Parathyroid adenoma (tissue), 2 donors: Measurements from ENCODE around the gene C12orf76.
"Not testable (repeated sequence)": the region's sequence is repeated elsewhere in the genome, so short reads cannot be mapped to it uniquely, and the experiment has no call there.

ENCODE experiments used
- H2AFZ ChIP-seq: fragments of 300-600 bp; sonication (generic); one replicate; pipeline ENCODE4 v1.7.0; 2017; ENCODE audit warnings: antibody characterized with exemption, mild to moderate bottlenecking
- H3K27ac ChIP-seq: fragments of 300-600 bp; sonication (generic); one replicate; pipeline ENCODE4 v1.7.0; 2017
- H3K27me3 ChIP-seq: fragments of 300-600 bp; sonication (generic); one replicate; pipeline ENCODE4 v1.7.0; 2017; ENCODE audit warnings: low read length; ENCODE audit not compliant: control insufficient read depth, insufficient read depth
- H3K36me3 ChIP-seq: fragments of 300-600 bp; sonication (generic); one replicate; pipeline ENCODE4 v1.7.0; 2017; ENCODE audit warnings: low read length; ENCODE audit not compliant: control insufficient read depth, insufficient read depth
- H3K4me1 ChIP-seq: fragments of 300-600 bp; sonication (generic); one replicate; pipeline ENCODE4 v1.7.0; 2017; ENCODE audit warnings: control low read depth
- H3K4me2 ChIP-seq: fragments of 300-600 bp; sonication (generic); one replicate; pipeline ENCODE4 v1.7.0; 2017; ENCODE audit warnings: low read length
- H3K4me3 ChIP-seq: fragments of 300-600 bp; sonication (generic); one replicate; pipeline ENCODE4 v1.7.0; 2017; ENCODE audit warnings: low read depth, low read length
- H3K79me2 ChIP-seq: fragments of 300-600 bp; sonication (generic); one replicate; pipeline ENCODE4 v1.7.0; 2017; ENCODE audit warnings: control low read depth
- H3K9ac ChIP-seq: fragments of 300-600 bp; sonication (generic); one replicate; pipeline ENCODE4 v1.7.0; 2017; ENCODE audit warnings: mild to moderate bottlenecking
- H3K9me3 ChIP-seq: fragments of 300-600 bp; sonication (generic); one replicate; pipeline ENCODE4 v1.7.0; 2017; ENCODE audit warnings: low read length; ENCODE audit not compliant: control insufficient read depth
- TF ChIP-seq, protein P1 (sequence below): fragments of 300-600 bp; sonication (generic); IDR thresholded peaks from one replicate; pipeline ENCODE4 v1.7.0; 2017; ENCODE audit warnings: antibody characterized with exemption, mild to moderate bottlenecking
- donor health status: primary hyperparathyroidism.

C12orf76 gene

GRCh38 chr12:110071967-110072366 is 23.6 kb upstream of the C12orf76 start:
- H2AFZ ChIP-seq: no peak overlapping the region
- no peaks in the 10 kb centered on the region for H3K9me3 ChIP-seq
- no peak overlapping the region for H3K27ac ChIP-seq
- no peak overlapping the region for H3K4me2 ChIP-seq
- H3K9ac ChIP-seq: no peak overlapping the region
- H3K27me3 ChIP-seq: no peaks in the 10 kb centered on the region
- TF ChIP-seq, protein P1, sequence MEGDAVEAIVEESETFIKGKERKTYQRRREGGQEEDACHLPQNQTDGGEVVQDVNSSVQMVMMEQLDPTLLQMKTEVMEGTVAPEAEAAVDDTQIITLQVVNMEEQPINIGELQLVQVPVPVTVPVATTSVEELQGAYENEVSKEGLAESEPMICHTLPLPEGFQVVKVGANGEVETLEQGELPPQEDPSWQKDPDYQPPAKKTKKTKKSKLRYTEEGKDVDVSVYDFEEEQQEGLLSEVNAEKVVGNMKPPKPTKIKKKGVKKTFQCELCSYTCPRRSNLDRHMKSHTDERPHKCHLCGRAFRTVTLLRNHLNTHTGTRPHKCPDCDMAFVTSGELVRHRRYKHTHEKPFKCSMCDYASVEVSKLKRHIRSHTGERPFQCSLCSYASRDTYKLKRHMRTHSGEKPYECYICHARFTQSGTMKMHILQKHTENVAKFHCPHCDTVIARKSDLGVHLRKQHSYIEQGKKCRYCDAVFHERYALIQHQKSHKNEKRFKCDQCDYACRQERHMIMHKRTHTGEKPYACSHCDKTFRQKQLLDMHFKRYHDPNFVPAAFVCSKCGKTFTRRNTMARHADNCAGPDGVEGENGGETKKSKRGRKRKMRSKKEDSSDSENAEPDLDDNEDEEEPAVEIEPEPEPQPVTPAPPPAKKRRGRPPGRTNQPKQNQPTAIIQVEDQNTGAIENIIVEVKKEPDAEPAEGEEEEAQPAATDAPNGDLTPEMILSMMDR: no peak
- no peak overlapping the region for H3K4me3 ChIP-seq
- no peaks in the 10 kb centered on the region for H3K4me1 ChIP-seq
- H3K79me2 ChIP-seq: no peaks in the 10 kb centered on the region
- H3K36me3 ChIP-seq: no peaks in the 10 kb centered on the region

DNA sequence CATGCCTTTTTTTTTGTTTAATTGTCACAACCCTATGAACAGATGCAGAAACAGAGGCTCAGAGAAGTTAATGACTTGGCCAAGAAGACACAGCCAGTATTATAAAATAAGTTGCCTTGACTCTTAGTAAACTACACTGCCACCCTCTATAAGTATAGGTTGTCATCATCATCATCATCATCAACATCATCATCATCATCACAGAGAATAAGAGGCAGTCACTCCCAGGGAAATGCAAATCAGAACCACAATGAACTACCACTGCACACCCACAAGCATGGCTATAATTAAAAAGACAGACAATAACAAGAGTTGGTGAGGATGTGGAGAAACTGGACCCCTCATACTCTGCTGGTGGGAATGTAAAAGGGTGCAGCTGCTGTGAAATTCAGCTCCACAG is 23.2 kb upstream of the C12orf76 start:
- no peak overlapping the region for H2AFZ ChIP-seq
- no peak overlapping the region for H3K4me3 ChIP-seq
- no peaks in the 10 kb centered on the region for H3K27me3 ChIP-seq
- H3K4me2 ChIP-seq: no peak overlapping the region
- TF ChIP-seq, protein P1: no peak
- H3K79me2 ChIP-seq: no peaks in the 10 kb centered on the region
- no peaks in the 10 kb centered on the region for H3K9me3 ChIP-seq
- no peaks in the 10 kb centered on the region for H3K36me3 ChIP-seq
- no peak overlapping the region for H3K27ac ChIP-seq
- no peak overlapping the region for H3K9ac ChIP-seq
- H3K4me1 ChIP-seq: no peaks in the 10 kb centered on the region

- TF ChIP-seq, protein P1: no peak
- H3K4me1 ChIP-seq: no peaks in the 10 kb centered on the region
- H3K4me2 ChIP-seq: no peak overlapping the region
- no peaks in the 10 kb centered on the region for H3K36me3 ChIP-seq
- H3K4me3 ChIP-seq: no peak overlapping the region
- no peaks in the 10 kb centered on the region for H3K79me2 ChIP-seq
- no peak overlapping the region for H2AFZ ChIP-seq
- H3K9ac ChIP-seq: no peak overlapping the region
- no peak overlapping the region for H3K27ac ChIP-seq
- H3K27me3 ChIP-seq: no peaks in the 10 kb centered on the region
- H3K9me3 ChIP-seq: no peaks in the 10 kb centered on the region
Measured at GRCh38 chr12:110068654-110069053, 20.3 kb upstream of the C12orf76 start.

DNA sequence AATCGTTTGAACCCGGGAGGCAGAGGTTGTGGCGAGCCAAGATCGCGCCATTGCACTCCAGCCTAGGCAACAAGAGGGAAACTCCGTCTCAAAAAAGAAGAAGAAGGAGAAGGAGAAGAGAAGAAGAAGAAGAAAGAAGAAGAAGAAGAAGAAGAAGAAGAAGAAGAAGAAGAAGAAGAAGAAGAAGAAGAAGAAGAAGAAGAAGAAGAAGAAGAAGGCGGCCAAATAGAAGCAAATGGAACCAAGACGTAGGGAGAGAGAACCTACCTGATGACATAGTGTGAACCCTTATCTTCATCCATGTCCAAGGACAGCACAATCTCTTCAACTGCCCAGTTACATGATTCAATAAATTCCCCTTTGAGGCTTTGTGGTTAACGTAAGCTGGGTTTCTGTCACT is 19.8 kb upstream of the C12orf76 start:
- not testable (repeated sequence) for H3K27me3 ChIP-seq, H3K9ac ChIP-seq, H3K4me3 ChIP-seq, H3K4me1 ChIP-seq, H3K36me3 ChIP-seq, H3K9me3 ChIP-seq, H3K27ac ChIP-seq, H3K79me2 ChIP-seq, H2AFZ ChIP-seq, H3K4me2 ChIP-seq

DNA sequence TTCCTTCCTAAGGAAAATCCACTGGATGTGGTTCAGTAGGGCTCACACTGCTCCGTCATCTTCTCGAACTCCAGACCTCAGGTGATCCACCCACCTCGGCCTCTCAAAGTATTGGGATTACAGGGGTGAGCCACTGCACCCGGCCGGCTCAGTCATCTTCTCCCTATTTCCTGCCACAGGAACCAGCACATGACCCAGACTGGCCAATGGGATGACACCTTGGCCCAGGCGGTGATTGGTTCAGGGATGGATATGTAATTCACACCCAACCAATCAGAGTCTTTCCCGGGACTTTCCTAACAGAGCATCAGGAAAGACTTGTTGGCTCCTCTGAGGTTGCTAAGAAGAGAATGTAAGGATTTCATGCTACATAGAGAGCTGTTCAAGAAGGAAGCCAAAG is 19.2 kb upstream of the C12orf76 start:
- no peaks in the 10 kb centered on the region for H3K4me1 ChIP-seq
- no peak overlapping the region for H2AFZ ChIP-seq
- no peaks in the 10 kb centered on the region for H3K27me3 ChIP-seq
- no peak overlapping the region for H3K27ac ChIP-seq
- no peaks in the 10 kb centered on the region for H3K79me2 ChIP-seq
- no peaks in the 10 kb centered on the region for H3K9me3 ChIP-seq
- TF ChIP-seq, protein P1: no peak
- H3K9ac ChIP-seq: no peak overlapping the region
- no peak overlapping the region for H3K4me2 ChIP-seq
- H3K36me3 ChIP-seq: no peaks in the 10 kb centered on the region
- H3K4me3 ChIP-seq: no peak overlapping the region
